ENCODE data around the gene NXPH1. TPM values are rescaled to one million over a fixed set of nuclear protein-coding genes. Genes with fewer than 3 reads are reported as not detected.

NXPH1 gene
- total RNA-seq, 1 donor from 2014 or later = not detected

DNA sequence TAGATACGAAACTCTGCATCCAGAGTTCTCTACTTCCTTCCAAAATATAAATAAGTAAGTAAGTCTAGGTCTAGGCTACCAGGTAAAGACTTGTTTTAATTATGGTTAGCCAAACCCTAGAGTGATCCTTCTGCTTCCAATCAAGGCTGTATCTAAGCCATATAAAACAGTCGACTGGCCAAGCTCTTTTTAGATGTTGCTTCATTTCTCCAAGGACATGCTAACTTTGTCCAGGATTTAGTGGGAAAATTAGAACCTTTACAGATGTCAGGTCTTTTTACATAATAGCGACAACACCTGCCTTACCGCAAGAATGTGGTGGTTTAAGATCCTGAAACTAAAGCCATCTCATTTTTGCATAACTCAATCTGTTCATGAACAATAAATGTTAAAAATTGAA is 156.8 kb downstream of the NXPH1 start:
- no peak for DNase-seq (ENCODE audit: low read depth in 2 of 2)

DNA sequence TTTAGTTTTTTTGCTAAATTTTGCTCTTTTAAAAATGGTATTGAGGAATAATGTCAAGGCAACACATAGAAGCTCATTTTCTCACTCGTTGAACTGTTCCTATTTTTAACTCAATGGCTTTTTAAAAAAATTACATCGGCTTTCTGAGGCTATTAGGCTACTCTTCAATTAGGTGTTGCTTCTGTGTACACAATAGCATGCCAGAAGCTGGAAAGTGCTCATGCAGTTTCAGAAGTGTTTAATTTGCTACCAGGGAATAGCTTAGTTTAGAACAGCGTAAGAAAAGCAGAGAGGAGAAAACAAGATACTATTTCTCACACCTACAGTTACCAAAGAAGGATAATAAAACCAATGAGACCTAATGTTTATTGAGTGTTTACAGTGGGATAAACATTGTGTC is 157.4 kb downstream of the NXPH1 start:
- DNase-seq (ENCODE audit: low read depth in 2 of 2) = no peak

DNA sequence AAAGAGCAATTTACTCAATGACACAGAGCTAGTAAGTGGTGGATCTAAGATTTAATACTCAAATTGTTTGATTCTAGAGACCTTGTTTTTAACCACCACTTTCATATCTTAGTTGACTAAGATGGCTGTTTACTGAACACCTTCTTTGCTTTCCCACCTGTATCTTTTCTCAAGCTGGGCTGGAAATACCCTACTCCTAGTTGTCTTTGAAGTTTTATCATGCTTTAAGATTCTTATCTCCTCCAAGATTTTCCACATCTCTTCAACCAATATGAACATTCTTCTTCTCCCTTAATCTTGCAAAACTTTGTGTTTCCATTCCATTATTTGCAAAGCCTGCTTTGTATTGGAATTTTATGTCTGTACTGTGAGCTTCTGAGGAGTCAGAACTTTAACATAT is 157.9 kb downstream of the NXPH1 start:
- no peak for DNase-seq (ENCODE audit: low read depth in 2 of 2)

DNA sequence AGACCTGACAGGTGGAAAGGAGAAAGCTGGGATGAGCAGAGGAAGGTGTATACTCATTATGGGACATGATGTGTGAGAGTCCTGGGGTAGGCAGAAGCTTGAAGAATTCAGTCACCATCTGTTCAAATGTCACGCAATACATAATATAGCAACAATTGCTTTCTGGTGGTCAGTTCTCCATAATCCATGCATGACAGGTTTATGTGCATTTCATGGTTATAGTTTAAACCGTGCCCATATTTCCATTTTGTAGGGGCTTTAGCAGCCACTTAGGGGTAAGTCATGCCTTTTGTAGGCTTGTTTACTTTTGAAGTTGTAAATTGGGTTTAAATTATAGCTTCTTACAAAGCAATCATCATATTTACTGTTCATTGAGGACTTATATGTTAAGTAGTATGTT is 158.8 kb downstream of the NXPH1 start:
- DNase-seq (ENCODE audit: low read depth in 2 of 2) = no peak

DNA sequence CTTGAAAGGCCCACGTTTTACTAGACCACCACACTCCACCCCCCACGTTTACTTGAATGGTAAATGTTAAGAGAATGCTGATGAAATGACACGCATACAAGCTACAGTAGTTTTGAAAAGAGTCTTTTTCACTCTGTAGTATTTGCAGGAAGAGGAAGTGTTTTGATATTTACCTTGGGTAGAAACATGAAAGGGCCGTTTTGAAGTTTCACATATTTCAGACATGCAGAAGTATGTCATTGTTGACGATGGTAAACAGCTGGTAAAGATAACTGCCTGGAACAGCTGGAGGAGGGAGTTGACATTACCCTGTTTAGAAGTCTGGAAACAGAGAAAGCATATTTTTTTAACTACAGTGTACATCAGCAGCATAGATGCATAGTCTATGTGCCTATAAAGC is 160.7 kb downstream of the NXPH1 start:
- no peak for DNase-seq (ENCODE audit: low read depth in 2 of 2)

DNA sequence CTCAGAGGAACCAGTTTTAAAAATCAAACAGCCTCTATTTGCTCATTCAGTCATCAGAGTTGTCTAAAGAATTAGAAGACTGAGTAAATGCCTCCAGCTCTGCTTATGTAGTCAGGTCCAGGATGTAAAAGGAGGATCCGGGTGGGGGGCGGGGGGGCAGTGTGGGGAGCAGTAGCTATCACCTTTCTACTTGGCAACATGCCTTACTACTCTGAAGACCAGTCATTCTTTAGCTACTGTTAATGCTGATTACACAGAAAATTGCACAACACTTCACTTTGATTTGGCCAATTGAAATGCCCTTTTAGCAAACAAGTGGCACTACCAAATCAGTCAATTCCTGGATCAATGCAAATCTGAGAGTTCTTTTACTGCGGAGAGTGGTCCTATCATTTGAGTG is 164.2 kb downstream of the NXPH1 start:
- DNase-seq (ENCODE audit: low read depth in 2 of 2) = no peak

DNA sequence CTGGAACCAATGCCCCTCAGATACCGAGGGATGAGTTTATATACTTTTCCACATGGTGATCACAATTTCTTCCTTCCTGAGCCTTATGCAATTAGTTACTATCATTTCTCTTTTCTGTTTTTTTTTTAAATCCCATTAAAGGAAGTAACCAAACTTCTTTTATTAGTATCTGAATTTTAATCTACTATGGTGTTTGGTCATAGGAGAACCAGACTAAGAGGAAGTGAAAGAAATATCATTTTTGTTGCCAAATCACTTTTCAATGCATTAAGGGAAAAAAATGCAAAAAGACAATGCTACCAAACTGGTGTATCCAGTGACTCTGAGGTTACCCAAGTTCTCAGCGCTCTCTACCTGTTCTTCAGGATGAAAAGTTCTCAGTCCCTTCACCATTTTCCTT is 167.7 kb downstream of the NXPH1 start:
- DNase-seq (ENCODE audit: low read depth in 2 of 2) = no peak

DNA sequence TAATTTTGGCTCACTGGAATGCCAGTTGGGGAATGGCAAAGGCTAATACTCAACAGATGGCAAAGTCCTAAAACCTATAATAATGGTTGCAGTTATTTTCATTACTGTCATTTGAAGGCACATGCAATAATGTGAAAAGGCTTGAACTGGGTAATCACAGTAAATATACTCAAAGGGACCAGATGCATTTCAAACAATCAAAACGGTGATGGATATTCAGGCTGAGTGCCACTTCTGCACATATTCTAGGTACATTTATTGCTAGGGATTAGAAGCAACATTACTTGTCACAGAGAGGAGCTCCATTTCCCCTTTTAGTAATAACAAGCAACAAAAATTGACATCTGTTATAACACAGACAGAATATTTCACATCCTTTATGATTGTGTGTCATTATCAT is 171.8 kb downstream of the NXPH1 start:
- no peak for DNase-seq (ENCODE audit: low read depth in 2 of 2)

DNA sequence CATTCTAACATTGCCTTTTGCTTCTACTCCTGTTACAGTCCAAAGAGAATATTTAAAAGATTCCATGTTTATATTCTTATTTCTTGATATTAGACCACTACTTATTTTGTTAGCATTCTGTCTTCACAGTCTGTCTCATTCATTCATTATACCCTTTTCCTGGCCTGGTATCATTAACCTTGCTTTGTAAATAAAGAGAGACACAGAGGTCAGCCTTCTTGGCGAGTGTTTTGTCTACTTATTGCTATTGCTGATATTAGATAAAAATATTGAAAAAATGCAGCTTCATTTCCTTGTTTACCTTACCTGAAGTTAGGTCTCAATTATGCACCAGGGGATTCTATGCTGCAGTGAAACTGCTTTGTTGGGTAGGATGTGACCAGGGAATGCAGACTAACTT is 179.2 kb downstream of the NXPH1 start:
- no peak for DNase-seq (ENCODE audit: low read depth in 2 of 2)

DNA sequence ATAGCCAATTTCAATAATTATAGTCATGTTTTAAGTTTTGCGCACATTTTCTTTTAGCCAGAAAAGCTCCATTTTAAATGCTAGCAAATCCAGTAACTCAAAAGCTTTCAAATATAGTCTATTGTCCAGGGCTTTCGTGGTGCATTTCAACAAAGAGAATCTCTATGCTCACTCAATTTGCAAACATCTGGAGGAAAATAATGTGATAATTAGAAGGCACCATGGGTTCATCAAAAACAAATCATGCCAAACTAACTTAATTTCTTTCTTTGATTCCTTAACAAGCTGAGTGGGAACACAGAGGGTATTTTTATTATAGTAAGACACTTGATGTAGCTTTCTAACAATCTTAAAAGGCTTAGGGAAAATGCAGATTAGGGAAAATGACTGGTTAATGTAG is 179.8 kb downstream of the NXPH1 start:
- DNase-seq (ENCODE audit: low read depth in 2 of 2) = no peak

DNA sequence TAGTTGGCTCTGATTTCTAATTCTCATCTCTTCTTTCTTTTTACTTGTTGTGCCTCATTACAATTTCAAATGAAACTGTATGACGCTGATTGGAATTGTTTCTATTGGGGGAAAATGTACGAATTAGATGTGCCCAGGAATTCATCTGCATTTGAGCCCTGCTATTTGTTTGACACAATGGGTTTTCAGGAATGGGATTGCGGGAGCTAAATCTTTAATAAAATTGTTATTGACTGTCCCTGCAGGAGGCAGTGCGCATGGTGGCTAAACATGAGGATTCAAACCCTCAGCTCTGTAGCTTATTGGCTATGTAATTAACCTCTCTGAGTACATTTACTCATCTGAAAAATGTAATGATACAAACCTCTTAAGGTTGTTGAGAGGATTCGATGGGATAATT is 181.6 kb downstream of the NXPH1 start:
- no peak for DNase-seq (ENCODE audit: low read depth in 2 of 2)

DNA sequence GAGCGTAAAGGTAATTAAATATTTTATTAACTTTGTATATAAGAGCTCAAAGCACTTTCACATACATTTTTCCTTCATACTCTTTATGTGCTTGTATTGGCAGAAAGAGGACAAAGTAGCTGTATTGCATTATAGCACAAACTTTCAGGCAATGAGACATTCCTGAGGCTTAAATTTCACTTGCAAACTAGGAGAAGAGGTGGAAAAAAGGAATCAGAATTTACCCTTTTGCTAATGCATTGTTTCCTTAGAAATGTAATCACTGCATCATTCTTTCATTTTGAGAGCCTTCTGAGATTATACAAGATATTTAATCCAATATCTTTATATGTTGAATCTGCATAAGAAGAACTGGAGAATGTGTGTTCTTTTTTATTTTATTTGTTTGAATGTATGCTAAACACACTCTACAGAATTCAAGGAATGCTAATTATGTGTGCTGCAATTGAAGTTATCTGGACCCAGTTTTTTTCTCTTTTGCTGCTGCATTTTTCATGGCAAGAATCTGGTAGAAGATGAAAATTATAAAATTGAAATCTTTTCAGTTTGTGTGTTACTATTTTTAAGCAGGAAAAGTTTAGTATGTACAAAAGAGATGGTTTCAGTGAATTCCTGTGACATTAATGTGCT is 185.1 kb downstream of the NXPH1 start:
- no peak for DNase-seq (ENCODE audit: low read depth in 2 of 2)

DNA sequence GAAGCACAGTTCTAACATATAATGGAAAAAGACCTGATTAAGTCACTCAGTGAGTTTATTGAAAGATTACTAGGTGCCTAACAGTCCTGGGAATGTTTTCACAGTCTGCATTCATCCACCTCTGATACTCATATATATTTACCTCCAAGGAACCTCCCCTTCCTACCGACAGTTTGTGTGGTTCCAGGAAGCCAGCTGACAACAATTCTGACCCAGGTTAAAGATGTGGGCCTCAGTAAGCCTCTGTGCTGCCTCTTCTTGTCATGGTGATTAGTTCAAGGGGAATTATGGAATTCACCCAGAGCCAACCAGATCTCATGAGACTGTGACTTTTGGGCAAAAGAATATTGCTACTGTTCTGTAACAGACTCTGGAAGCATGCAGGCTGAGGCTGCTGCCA is 186.8 kb downstream of the NXPH1 start:
- DNase-seq (ENCODE audit: low read depth in 2 of 2) = no peak

DNA sequence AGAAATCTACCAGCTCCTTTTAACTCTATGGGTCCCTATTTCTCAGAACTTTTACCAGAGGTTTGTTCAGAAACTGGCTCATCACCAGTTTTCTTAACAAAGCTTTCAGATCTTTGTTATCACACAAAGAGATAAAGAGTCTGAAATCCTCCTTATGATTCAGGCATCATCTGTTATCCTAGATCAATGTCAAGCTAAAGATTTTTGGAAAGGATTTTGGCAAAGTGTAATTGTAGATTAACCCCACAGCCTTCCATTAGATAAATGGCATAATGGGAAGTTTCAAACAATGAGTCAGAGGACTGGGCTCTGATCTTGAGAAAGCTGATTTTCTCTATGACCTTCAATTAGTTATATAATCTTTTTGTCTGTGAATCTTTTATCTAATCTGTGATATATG is 192.2 kb downstream of the NXPH1 start:
- no peak for DNase-seq (ENCODE audit: low read depth in 2 of 2)

DNA sequence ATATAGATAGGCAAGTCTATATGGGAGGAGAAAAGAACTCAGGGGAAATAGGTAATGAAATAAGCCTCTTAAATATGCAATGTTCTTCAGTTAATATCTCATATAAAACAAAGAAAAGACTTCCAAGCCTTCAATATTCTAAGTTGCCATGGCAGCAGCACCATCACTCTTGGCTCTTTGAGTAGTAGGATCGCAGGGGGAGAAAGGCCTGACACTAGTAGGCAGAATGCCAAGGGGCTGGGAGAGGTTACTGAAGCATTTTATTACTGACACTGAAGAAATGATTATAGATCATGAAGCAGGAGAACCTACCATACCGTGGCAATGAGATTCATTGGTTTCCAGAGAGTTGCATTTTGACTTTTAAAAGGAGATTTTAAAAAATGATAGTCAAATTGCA is 193.9 kb downstream of the NXPH1 start:
- DNase-seq (ENCODE audit: low read depth in 2 of 2) = no peak

DNA sequence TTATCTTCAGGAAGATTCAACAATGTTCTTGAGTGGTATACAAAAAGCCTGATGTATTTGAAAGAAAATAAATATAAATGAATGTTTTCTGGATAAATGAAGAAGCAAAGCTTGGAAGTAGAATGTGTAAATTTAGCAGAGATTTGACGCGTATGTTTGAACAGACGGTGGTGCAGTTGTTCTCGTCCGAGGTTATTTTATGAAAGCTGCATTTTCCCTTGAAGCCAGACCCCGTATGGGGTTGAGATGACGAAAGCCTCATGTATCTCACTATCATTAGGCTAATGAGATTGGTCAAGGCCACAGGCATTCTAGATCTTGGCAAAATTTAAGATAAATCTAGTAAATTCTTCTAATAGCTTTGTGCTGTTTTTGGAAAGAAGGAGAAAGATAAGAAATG is 195.2 kb downstream of the NXPH1 start:
- no peak for DNase-seq (ENCODE audit: low read depth in 2 of 2)

DNA sequence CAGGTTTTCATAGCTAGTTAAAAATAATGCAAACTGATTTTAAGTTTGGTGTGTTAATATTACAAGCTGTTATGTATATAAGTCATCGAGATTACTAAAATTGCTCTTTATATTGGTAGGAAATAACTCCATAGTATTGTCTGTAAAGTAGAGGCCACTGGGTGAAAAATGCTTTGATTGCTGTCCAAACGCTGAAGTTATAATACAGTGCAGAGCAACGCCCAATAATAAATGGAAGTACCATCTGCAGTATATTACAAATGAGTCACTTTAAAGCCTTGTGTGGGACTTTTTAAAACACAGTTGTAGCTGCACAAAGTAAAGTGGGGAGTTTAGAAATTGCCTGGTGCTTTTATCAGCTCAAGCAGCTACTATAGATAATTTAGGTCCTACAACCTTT is 196.1 kb downstream of the NXPH1 start:
- DNase-seq (ENCODE audit: low read depth in 2 of 2) = no peak

DNA sequence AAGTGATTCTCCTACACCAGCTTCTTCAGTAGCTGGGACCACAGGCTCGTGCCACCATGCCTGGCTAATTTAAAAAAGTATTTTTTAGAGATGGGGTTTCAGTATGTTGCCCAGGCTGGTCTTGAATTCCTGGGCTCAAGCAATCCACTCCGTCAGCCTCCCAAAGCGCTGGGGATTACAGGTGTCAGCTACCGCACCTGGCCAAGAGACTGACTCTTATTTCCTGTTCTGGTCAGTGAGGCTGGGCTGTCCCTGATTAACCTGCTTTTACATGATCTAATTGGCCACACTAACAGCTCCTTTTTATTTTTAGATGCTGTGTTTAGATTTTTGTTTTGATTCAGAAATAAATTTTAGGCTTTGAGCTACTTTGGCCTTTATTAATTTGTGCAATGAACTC is 203.9 kb downstream of the NXPH1 start:
- no peak for DNase-seq (ENCODE audit: low read depth in 2 of 2)

DNA sequence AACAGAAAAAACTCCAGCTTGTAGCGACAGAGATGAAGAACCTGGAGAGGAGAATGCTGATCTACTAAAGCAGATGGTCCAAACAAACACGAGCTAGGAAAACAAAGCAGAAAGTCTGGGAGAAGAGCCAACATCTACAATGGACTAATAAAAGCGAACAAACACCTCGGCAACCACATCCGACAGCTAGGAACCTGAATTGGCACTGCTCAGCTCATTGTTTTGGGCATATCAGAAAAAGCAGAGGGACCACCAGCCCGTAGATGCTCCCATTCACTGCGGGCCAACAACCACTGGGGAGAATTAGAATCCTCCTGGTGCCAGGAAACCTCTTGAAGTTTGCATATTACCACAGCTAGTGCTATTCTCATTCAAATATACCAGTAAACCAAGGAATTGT is 204.7 kb downstream of the NXPH1 start:
- peak; percentile 32 to 57 for DNase-seq (ENCODE audit: low read depth in 2 of 2)

DNA sequence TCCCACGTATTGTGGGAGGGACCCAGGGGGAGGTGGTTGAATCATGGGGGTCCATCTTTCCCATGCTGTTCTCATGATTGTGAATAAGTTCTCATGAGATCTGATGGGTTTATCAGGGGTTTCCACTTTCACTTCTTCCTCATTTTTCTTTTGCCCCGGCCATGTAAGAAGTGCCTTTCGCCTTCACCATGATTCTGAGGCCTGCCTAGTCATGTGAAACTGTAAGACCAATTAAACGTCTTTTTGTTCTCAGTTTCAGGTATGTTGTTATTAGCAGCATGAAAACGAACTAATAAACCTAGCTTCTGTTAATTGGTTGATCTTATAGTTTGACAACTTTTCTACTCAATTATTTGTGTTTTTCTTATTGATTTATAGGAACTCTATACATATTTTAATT is 206.3 kb downstream of the NXPH1 start:
- DNase-seq (ENCODE audit: low read depth in 2 of 2) = no peak

DNA sequence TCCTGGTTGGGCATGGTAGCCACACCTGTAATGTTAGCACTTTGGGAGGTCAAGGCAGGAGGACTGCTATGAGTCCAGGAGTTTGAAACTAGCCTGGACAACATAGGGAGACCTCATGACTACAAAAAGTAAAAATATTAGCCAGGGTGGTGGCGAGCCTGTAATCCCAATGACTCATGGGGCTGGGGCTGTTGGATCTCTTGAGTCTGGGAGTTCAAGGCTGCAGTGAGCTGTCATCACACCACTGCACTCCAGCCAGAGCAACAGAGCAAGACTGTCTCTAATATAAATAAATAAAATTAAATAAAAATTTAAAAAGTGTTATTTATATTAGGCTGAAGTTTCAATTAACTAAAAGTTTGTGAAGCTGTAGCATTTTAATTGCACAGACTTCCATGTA is 207.3 kb downstream of the NXPH1 start:
- no peak for DNase-seq (ENCODE audit: low read depth in 2 of 2)

DNA sequence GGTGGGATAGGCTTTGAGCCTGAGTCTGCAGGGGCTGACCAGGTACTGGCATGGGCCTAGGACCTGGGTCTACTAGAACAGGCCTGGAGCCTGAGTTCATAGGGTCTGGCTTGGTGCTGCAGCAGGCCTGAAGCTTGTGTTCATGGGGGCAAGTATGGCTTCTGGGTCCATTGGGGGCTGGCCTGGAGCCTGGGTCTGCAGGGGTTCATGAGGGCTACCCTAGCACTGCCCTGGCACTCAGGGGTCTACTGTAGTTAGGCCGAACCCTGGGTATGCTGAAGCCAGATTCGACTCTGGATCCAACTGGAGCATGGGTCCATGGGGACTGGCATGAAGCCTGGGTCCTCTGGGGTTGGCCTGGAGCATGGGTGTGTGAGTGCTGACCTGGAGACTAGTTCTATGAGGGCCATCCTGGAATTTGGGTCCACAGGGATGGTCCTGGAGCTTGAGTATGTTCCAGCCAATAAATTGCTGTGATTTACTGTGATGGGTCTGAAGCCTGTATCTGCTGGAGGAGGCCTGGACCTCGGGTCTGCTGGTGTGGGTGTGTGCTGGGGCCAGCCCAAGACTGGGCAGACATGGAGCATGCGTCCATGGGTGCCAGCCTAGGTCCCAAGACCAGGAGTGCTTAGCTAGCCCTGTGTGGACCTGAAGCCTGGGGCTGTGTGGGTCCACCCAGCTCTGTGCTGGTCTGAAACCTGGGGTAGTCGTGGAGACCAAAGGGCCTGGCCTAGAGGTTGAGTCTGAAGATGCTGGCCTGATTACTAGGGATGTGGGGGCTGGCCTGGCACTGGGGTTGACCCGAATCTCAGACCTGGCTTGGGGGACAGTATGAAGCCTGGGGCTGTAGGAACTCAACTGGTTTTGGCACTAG is 235.5 kb downstream of the NXPH1 start:
- no peak for DNase-seq (ENCODE audit: low read depth in 2 of 2)

DNA sequence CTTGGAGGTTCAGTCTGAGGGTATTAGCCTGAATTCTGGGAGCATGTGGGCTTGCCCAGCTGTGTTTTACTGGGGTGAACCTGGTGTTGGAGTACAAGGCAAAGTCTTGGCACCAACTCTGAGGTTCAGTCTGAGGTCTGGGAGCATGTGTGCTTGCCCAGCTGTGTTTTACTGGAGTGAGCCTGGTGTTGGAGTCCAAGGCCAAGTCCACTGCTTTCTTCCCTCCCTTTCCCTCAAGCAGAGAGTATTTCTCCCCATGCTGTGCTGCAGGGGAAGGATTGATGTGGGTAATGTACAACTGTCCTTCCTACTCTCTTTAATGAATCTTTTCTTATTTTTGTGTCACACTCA is 236.1 kb downstream of the NXPH1 start:
- DNase-seq (ENCODE audit: low read depth in 2 of 2) = no peak

DNA sequence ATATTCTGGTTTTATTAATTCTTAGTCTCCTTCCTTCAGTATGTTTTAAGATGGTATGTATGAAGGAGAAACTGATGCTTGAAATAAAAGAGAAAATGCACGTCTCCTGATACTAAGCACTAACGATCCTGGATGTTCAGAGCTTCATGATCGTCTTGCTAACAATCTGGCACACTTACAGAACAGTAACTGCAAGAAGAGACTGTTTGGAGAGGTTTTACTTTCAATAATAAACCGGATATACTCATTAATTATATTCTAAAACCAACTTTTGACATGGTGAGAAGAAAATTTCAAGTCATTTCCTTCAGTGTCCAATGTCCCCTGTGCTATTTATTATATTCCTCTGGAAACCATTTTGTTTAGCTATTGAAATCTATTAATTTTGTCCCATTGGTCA is 251.0 kb downstream of the NXPH1 start:
- DNase-seq (ENCODE audit: low read depth in 2 of 2) = no peak

Data from dermis microvascular lymphatic vessel endothelial cell (primary cell).